ENCODE results near the gene LTB. TPM values are rescaled to one million over a fixed set of nuclear protein-coding genes. Genes with fewer than 3 reads are reported as not detected.

Gene LTB
- total RNA-seq, 1 experiment from 2014 or later, result not detected

GRCh38 chr6:31585491-31585890 lies 3.3 kb upstream of the LTB start:
- H3K18ac ChIP-seq (ENCODE audit: insufficient read length, low read depth, low read length), result no peak overlapping the region
- no peaks in the 10 kb centered on the region for H3K27me3 ChIP-seq (ENCODE audit: insufficient read depth, low read length)
- H3K9ac ChIP-seq (ENCODE audit: extremely low read depth, insufficient read length, low read length), result no peak overlapping the region
- H4K5ac ChIP-seq (ENCODE audit: insufficient read length, low read depth, low read length), result no peak overlapping the region
- no CpG with 5 or more reads among the region's 2 CpGs for WGBS (ENCODE audit: extremely low coverage, insufficient read length, low lambda C conversion rate)
- no peak overlapping the region for H3K23ac ChIP-seq (ENCODE audit: insufficient read length, low read depth, low read length)
- no peaks in the 10 kb centered on the region for H3K79me2 ChIP-seq (ENCODE audit: insufficient read depth, low read length)
- peaks cover 23 to 35% of the 10 kb centered on the region in 2 experiments for H3K4me1 Mint-ChIP-seq
- no peak overlapping the region for H3K4ac ChIP-seq (ENCODE audit: low read depth, low read length)
- no peaks in the 10 kb centered on the region for H3K36me3 Mint-ChIP-seq (ENCODE audit: insufficient read depth in 1 of 3, low read depth in 3 of 3)
- H2BK15ac ChIP-seq (ENCODE audit: low read depth, low read length), result no peak overlapping the region
- peaks cover 24% of the 10 kb centered on the region for H3K27me3 Mint-ChIP-seq (ENCODE audit: low read depth)
- H3K56ac ChIP-seq (ENCODE audit: insufficient read length, low read depth, low read length), result no peak overlapping the region
- H2BK120ac ChIP-seq (ENCODE audit: low read depth, low read length, poor library complexity, severe bottlenecking), result no peak overlapping the region
- H3K79me1 ChIP-seq (ENCODE audit: insufficient read depth, low read depth, low read length, poor library complexity, severe bottlenecking), result no peaks in the 10 kb centered on the region
- no peaks in the 10 kb centered on the region; a peak in 1 of 5 replicates for H3K9me3 Mint-ChIP-seq
- peak; percentile 66 for DNase-seq
- H3K4me3 Mint-ChIP-seq, result no peak overlapping the region
- peaks cover 2% of the 10 kb centered on the region; the same call in 1 of the 2 replicates for H3K4me1 ChIP-seq (ENCODE audit: insufficient read depth, low read length)
- H3T11ph ChIP-seq (ENCODE audit: low read length), result no peak overlapping the region
- H3K27ac ChIP-seq (ENCODE audit: insufficient read length, low read depth, low read length), result no peak overlapping the region
- H3K27ac Mint-ChIP-seq, result no peak overlapping the region
- H4K8ac ChIP-seq (replicated peaks; ENCODE audit: insufficient read length, low read depth, low read length), result no peak overlapping the region
- H3K23me2 ChIP-seq (ENCODE audit: insufficient read length, low read depth, low read length, poor library complexity, severe bottlenecking), result peaks cover 11% of the 10 kb centered on the region
- no peak overlapping the region for H2AFZ ChIP-seq (ENCODE audit: low read length)
- no peak overlapping the region for H2BK12ac ChIP-seq (ENCODE audit: insufficient read length, low read depth, low read length)
- no peak overlapping the region for H2BK5ac ChIP-seq (ENCODE audit: insufficient read length, low read length)
- H4K91ac ChIP-seq (ENCODE audit: insufficient read length, low read depth, low read length), result no peak overlapping the region
- H2BK20ac ChIP-seq (ENCODE audit: low read depth, low read length, poor library complexity, severe bottlenecking), result no peak overlapping the region
- no peak overlapping the region for H2AK5ac ChIP-seq (ENCODE audit: insufficient read length, low read length)
- H3K4me2 ChIP-seq (ENCODE audit: insufficient read depth, insufficient read length, low read length), result no peak overlapping the region
- TF ChIP-seq CTCF (conservative IDR thresholded peaks at IDR 0.05), result peak; percentile 77
- no peaks in the 10 kb centered on the region for H4K20me1 ChIP-seq (ENCODE audit: control insufficient read depth, insufficient read depth, insufficient read length)
- H3K9me3 ChIP-seq (ENCODE audit: control insufficient read depth, low read depth, low read length), result no peaks in the 10 kb centered on the region
- H3K14ac ChIP-seq (ENCODE audit: insufficient read depth, low read length), result no peak overlapping the region
